Measurements from ENCODE around the gene KLHL9. TPM values are rescaled to one million over a fixed set of nuclear protein-coding genes. Genes with fewer than 3 reads are reported as not detected.

Gene KLHL9
- total and polyA plus RNA-seq, 2 of the 13 experiments (the other 11 are each of a cell fraction or from before 2014, with no cell fraction given): 8.7 to 17.7 TPM

GRCh38 chr9:21334701-21335632, at the start of gene KLHL9 (continued):
- TF ChIP-seq, protein P1, sequence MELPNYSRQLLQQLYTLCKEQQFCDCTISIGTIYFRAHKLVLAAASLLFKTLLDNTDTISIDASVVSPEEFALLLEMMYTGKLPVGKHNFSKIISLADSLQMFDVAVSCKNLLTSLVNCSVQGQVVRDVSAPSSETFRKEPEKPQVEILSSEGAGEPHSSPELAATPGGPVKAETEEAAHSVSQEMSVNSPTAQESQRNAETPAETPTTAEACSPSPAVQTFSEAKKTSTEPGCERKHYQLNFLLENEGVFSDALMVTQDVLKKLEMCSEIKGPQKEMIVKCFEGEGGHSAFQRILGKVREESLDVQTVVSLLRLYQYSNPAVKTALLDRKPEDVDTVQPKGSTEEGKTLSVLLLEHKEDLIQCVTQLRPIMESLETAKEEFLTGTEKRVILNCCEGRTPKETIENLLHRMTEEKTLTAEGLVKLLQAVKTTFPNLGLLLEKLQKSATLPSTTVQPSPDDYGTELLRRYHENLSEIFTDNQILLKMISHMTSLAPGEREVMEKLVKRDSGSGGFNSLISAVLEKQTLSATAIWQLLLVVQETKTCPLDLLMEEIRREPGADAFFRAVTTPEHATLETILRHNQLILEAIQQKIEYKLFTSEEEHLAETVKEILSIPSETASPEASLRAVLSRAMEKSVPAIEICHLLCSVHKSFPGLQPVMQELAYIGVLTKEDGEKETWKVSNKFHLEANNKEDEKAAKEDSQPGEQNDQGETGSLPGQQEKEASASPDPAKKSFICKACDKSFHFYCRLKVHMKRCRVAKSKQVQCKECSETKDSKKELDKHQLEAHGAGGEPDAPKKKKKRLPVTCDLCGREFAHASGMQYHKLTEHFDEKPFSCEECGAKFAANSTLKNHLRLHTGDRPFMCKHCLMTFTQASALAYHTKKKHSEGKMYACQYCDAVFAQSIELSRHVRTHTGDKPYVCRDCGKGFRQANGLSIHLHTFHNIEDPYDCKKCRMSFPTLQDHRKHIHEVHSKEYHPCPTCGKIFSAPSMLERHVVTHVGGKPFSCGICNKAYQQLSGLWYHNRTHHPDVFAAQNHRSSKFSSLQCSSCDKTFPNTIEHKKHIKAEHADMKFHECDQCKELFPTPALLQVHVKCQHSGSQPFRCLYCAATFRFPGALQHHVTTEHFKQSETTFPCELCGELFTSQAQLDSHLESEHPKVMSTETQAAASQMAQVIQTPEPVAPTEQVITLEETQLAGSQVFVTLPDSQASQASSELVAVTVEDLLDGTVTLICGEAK (IDR thresholded peaks at IDR 0.05): no peak
- TF ChIP-seq, protein P1 (CRISPR knock-in tag; IDR thresholded peaks at IDR 0.05): 0 out of 2 replicates have a peak, but pooled peaks have one; percentile 47
- TF ChIP-seq ASH2L (IDR thresholded peaks at IDR 0.05; ENCODE audit: insufficient read length, low read depth, low read length) (peak; percentile 91), MAZ (IDR thresholded peaks at IDR 0.05; ENCODE audit: borderline replicate concordance, low read depth, low read length) (peak; percentile 71; the same call in 1 of the 2 replicates), MAZ (CRISPR knock-in tag; IDR thresholded peaks at IDR 0.05; ENCODE audit: low read depth) (peak; percentile 62; the same call in 1 of the 2 replicates), ZSCAN30 (CRISPR knock-in tag; IDR thresholded peaks at IDR 0.05) (no peak), ZFP90 (CRISPR knock-in tag; IDR thresholded peaks at IDR 0.05; ENCODE audit: borderline replicate concordance) (no peak), ZNF768 (CRISPR knock-in tag; IDR thresholded peaks at IDR 0.05) (peak; percentile 83), SNAI1 (CRISPR knock-in tag; IDR thresholded peaks at IDR 0.05; ENCODE audit: borderline replicate concordance) (0 out of 2 replicates have a peak, but pooled peaks have one; percentile 40), ISL2 (CRISPR knock-in tag; IDR thresholded peaks at IDR 0.05) (peak; percentile 77; the same call in 1 of the 2 replicates), KDM2A (CRISPR knock-in tag; IDR thresholded peaks at IDR 0.05; ENCODE audit: borderline replicate concordance, low read depth) (peak; percentile 95), ZNF703 (CRISPR knock-in tag; IDR thresholded peaks at IDR 0.05; ENCODE audit: borderline replicate concordance) (no peak), ARNT2 (CRISPR knock-in tag; IDR thresholded peaks at IDR 0.05; ENCODE audit: low read depth) (peak; percentile 80), SATB2 (CRISPR knock-in tag; IDR thresholded peaks at IDR 0.05) (peak; percentile 40; the same call in 1 of the 2 replicates), MXD1 (CRISPR knock-in tag; IDR thresholded peaks at IDR 0.05) (peak; percentile 93), ZNF234 (CRISPR knock-in tag; conservative IDR thresholded peaks at IDR 0.05) (0 out of 2 replicates have a peak, but pooled peaks have one; percentile 22)
- TF ChIP-seq, protein P2, sequence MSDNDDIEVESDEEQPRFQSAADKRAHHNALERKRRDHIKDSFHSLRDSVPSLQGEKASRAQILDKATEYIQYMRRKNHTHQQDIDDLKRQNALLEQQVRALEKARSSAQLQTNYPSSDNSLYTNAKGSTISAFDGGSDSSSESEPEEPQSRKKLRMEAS (IDR thresholded peaks at IDR 0.05): peak; percentile 75
- TF ChIP-seq, protein P3, sequence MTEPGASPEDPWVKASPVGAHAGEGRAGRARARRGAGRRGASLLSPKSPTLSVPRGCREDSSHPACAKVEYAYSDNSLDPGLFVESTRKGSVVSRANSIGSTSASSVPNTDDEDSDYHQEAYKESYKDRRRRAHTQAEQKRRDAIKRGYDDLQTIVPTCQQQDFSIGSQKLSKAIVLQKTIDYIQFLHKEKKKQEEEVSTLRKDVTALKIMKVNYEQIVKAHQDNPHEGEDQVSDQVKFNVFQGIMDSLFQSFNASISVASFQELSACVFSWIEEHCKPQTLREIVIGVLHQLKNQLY (CRISPR knock-in tag; IDR thresholded peaks at IDR 0.05): no peak

All from HepG2 (cell line).